ENCODE results near the gene GJB4.

The GJB4 gene

GRCh38 chr1:34778381-34778780, 18.8 kb downstream of the GJB4 start:
- DNase-seq: no peak

- DNase-seq: no peak
These were observed 19.5 kb downstream of the GJB4 start for GRCh38 chr1:34779005-34779404.

- no peak for DNase-seq
These were observed 20.0 kb downstream of the GJB4 start for GRCh38 chr1:34779526-34779925.

GRCh38 chr1:34779962-34780361, 20.4 kb downstream of the GJB4 start:
- no peak for DNase-seq

- DNase-seq: no peak
These were observed 21.0 kb downstream of the GJB4 start for GRCh38 chr1:34780528-34780927.

GRCh38 chr1:34781071-34781843, 21.7 kb downstream of the GJB4 start, which contains the start of gene GJB3:
Gene GJB3, plus strand, starts transcription at chr1:34781214. Its CDS starts 3,549 bp downstream, at chr1:34784763.
- no peak for DNase-seq

GRCh38 chr1:34781844-34782391, 22.4 kb downstream of the GJB4 start:
- DNase-seq: no peak

- no peak for DNase-seq
These were observed 25.2 kb downstream of the GJB4 start for GRCh38 chr1:34784751-34785221.

- no peak for DNase-seq
These were observed 25.8 kb downstream of the GJB4 start for GRCh38 chr1:34785231-34785874.

GRCh38 chr1:34785875-34786470, 26.4 kb downstream of the GJB4 start:
- DNase-seq: no peak

- DNase-seq: peak; percentile 59
These were observed 27.2 kb downstream of the GJB4 start for GRCh38 chr1:34786521-34787325.

GRCh38 chr1:34787461-34788420, 28.2 kb downstream of the GJB4 start:
- DNase-seq: peak; percentile 19

GRCh38 chr1:34790985-34791384, 31.4 kb downstream of the GJB4 start:
- DNase-seq: no peak

- DNase-seq: no peak
These were observed 32.9 kb downstream of the GJB4 start for GRCh38 chr1:34792424-34792823.

- no peak for DNase-seq
These were observed 33.6 kb downstream of the GJB4 start, which contains the start of gene GJA4 for GRCh38 chr1:34792868-34793727. Gene GJA4, plus strand, starts transcription at chr1:34792999. Its CDS starts 1,215 bp downstream, at chr1:34794214.

- DNase-seq: no peak
These were observed 34.7 kb downstream of the GJB4 start for GRCh38 chr1:34794001-34794789.

- no peak for DNase-seq
These were observed 35.2 kb downstream of the GJB4 start for GRCh38 chr1:34794790-34795180.

- DNase-seq: no peak
These were observed 36.4 kb downstream of the GJB4 start for GRCh38 chr1:34795916-34796315.

- no peak for DNase-seq
These were observed 37.5 kb downstream of the GJB4 start for GRCh38 chr1:34796990-34797389.
